Body of pancreas (tissue), 4 donors: ENCODE results near the gene SSU72.

Experiments
- POLR2A ChIP-seq, 3 donors: fragments of 450-650 bp; IDR thresholded peaks; one replicate each; pipeline ENCODE4 v1.6.1; 2016; ENCODE audit warnings: antibody characterized with exemption in 3 of 3, mild to moderate bottlenecking in 2 of 3
- TF ChIP-seq, protein P1 (sequence below), 7 experiments: fragments of 450-650 bp in 4 of 7; fragments of 200-600 bp in 3 of 7; sonication (generic) in 3 of 7; IDR thresholded peaks; one replicate each; pipeline ENCODE4 v1.5.1; 2016 to 2019; ENCODE audit warnings: antibody characterized with exemption in 7 of 7

DNA sequence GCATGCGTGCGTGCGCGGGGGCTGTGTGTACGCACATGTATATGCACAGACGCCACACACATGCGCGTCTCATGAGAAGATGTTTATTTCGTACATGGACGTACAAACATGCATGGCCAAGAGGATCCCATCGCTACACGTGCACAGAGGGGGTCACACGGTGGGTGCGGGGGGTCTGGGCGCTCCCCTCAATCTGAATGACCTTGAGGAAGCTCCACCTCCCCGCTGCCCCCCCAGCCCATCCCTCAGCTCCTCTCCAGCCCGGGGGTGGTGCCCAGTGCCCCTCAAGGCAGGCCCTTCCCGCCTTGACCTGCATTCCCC is 35.7 kb downstream of the SSU72 start:
- TF ChIP-seq, protein P1, sequence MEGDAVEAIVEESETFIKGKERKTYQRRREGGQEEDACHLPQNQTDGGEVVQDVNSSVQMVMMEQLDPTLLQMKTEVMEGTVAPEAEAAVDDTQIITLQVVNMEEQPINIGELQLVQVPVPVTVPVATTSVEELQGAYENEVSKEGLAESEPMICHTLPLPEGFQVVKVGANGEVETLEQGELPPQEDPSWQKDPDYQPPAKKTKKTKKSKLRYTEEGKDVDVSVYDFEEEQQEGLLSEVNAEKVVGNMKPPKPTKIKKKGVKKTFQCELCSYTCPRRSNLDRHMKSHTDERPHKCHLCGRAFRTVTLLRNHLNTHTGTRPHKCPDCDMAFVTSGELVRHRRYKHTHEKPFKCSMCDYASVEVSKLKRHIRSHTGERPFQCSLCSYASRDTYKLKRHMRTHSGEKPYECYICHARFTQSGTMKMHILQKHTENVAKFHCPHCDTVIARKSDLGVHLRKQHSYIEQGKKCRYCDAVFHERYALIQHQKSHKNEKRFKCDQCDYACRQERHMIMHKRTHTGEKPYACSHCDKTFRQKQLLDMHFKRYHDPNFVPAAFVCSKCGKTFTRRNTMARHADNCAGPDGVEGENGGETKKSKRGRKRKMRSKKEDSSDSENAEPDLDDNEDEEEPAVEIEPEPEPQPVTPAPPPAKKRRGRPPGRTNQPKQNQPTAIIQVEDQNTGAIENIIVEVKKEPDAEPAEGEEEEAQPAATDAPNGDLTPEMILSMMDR (IDR thresholded peaks at IDR 0.05), result no peak
- TF ChIP-seq POLR2A (IDR thresholded peaks at IDR 0.05), result no peak
